Kidney capillary endothelial cell (primary cell): ENCODE data around the gene SMYD5.
A peak's percentile ranks its signal among the peaks of the same experiment; 100 is the strongest.

ENCODE experiments used
- DNase-seq: peaks from one replicate; pipeline ENCODE4 v3.0.0-alpha.2; 2018; ENCODE audit warnings: low spot score

Gene SMYD5

DNA sequence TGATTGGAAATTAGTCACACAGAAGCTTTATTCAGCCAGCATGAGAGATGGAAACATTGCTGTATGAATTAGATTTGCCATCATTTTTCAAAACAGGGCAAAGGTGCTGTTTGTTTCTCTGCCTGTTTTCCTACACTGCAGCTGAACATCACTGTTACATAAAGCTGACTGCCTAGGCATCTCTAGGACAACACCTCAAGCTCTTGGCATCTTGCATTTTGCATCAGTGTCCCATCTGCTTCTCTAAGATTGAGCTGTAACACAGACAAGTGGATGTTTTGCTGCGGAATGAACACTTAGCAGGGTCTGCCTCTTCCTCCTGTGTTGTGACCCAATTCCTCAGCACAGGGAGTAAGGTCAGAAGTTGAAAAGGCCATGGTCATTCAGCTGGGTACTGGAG, 24.9 kb downstream of the SMYD5 start:
- DNase-seq, result no peak

DNA sequence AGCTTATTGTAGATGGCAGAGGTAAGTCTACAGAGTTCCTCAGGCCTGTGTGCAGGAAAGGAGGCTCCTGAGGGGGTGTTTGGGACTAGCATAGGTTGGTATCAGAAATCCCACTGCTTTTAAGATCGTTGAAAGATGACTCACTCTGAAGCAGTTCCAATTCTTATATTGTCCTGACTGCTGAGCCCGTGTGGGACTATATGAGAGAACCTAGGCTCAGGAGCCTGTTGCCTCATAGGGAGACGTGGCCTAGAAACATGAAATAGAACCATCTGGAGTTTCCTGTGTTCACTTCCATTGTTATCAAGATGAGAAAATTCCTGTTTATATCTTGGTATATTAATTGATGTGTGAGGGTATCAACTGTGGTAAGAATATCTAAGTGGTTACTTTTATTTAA, 25.7 kb downstream of the SMYD5 start:
- DNase-seq, result peak; percentile 79

DNA sequence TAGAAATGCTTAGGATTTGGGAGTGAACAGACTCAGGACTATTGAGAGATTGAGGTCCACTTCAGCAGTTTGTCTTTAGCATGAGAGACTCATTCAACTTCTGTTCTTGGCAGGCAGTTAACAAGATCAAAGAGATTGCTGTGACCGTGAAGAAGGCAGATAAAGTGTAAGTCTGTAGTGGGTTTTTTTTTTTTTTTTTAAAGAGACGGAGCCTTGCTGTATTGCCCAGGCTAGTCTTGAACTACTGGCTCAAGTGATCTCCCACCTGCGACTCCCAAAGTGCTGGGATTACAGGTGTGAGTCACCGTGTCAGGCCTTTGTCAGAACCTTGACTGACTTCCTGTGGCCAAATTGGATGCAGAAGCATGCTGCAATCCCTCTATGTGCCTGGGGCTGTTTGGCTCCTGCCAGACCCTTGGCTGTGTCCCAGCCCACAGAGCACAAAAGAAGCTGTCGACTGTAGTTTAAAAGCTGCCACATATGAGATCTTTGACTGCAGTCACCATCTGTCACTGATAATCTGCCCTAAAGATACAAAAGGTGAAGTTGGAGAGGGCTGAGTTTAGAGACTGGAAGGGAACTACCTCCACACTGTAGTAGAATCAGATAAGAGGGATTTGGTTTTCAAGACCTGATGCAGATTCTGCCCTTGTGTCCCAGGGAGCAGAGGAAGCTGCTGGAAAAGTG, 30.0 kb downstream of the SMYD5 start:
- DNase-seq, result no peak

DNA sequence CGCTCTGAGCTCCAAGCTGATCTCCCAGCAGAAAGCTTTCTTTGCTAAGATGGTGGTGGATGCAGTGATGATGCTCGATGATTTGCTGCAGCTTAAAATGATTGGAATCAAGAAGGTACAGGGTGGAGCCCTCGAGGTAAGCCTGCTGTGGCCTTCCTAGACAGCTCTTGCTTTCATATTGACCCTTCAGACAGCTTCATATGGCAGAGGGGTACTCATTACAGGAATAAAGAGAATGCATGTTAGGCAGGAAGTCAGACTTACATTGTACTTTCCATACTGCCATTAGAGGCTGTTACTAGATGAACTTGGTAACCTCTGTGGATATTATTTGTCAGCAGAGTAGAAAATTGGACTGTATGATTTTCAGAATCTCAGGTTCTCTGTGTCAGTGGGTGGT, 30.5 kb downstream of the SMYD5 start:
- DNase-seq, result no peak

DNA sequence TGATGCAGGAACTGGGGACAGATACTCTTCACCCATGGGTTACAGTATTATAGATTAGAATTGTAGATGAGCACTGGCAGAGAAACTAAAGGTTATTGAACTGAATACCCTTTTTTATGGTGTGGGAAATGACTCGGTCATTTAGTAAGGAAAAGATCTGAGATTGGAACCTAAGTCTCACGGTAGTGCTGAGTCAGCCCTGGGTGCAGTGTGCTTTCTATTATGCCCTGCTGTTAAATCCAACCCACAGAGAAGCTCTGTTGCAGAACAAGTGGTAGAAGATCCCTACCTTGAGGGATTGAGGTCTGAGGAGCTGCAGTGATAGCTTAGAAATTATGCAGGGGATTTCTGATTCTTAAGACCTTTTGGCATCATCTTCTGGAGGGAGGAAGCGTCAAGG, 32.8 kb downstream of the SMYD5 start:
- DNase-seq, result no peak

DNA sequence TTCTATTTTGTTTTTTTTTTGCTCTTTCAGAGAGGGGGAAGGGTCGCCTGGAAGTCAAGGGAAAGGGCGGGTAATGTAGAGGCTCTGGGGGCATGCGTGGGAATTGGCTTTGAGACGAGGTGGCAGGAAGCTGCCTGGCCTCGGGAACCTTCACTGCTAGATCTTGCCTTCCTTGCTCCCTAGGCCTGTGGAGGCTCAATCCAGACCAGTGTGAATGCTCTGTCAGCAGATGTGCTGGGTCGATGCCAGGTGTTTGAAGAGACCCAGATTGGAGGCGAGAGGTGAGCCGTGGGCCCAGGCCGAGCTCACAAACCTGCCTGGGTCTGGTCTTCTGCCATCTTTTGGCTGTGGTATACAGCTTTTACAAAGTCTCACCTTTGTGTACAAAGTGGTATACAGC, 35.6 kb downstream of the SMYD5 start:
- no peak for DNase-seq

DNA sequence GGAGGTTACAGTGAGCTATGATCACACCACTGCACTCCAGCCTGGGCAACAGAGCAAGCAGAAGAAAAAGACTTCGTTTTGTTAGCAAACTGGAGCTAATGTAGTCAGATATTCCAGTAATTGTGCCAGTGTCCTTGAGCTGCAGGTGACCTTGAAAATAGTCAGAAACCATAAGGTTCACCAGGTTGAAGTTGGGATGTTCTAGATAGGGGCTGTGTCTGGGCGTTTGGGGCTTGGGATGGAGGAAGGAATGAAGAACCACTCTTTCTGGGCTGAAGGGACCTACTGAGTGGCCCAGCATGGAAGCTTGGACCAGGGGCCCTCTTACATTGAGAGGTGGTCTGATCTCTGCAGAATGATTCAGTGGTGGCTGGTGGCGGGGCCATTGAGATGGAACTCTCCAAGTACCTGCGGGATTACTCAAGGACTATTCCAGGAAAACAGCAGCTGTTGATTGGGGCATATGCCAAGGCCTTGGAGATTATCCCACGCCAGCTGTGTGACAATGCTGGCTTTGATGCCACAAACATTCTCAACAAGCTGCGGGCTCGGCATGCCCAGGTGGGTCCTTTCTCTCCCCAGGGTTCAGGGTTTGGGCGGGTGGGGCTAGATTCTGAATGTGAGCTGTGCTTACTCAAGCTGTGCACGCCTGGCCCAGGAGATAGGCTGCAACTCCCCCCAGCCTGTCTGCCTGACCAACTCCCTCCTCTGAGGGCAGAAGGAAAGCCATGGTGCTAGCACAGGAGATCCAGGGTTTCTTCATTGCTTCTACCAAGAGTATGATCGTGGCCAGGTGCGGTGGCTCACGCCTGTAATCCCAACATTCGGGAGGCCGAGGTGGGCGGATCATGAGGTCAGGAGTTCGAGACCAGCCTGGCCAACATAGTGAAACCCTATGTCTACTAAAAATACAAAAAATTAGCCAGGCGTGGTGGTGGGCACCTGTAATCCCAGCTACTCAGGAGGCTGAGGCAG, 37.1 kb downstream of the SMYD5 start:
- no peak for DNase-seq

DNA sequence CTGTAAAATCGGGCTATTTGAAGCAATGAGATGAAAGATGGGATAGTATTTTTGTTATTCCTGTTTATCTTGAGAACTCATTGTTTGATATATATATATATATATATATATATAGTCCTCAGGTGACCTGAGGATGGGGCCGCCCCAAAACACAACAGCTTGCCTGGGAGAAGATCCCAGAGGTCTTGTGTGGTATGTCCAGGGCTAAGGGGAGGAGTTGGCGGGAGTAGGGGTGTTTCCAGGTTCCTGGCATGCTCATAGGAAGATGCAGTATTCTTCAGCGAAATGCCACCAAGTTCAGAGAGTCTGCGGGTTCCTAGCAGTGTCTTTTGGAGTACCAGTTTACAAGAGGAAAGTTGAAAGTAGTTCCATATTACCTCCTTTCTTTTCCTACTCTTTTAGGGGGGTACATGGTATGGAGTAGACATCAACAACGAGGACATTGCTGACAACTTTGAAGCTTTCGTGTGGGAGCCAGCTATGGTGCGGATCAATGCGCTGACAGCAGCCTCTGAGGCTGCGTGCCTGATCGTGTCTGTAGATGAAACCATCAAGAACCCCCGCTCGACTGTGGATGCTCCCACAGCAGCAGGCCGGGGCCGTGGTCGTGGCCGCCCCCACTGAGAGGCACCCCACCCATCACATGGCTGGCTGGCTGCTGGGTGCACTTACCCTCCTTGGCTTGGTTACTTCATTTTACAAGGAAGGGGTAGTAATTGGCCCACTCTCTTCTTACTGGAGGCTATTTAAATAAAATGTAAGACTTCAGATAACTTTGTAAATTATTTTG, 38.4 kb downstream of the SMYD5 start:
- no peak for DNase-seq

DNA sequence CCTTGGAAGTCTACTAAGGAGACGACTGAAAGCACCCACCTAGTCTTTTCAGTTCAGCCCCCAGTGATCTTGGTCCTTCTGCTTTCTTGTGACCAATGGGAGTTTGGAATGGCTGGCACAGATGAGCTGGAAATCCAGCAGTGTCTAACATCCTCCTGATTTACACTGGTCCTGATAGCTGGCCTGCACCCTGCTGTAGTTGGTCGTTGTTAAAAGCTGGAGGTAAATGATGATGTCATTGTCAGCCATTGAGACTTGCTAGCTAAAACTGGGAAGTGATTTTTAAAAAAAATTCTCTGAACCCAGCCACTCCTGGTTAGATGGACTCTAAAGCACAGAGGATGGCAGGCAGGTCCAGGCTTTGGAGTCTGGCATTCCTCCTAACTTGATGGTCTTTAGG, 39.4 kb downstream of the SMYD5 start:
- no peak for DNase-seq

DNA sequence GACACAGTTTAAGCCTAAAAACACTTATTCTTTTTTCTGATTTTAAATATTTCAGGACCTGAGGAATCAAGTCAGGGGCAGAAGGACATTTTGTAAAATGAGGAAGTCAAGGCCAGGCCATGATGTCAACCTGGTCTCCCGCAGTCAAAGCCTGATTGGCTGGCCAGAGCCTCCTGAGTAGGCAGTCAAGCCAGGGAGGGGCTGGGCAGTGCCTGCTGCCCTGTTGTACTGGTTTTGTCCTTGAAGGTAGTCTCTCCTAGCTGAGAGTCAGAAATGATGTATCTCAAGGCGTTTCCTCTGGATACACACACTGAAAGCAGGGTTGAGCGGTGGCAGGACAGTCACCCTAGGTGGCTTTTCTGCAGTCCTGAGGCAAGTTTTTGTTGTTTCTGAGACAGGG, 39.9 kb downstream of the SMYD5 start:
- no peak for DNase-seq

DNA sequence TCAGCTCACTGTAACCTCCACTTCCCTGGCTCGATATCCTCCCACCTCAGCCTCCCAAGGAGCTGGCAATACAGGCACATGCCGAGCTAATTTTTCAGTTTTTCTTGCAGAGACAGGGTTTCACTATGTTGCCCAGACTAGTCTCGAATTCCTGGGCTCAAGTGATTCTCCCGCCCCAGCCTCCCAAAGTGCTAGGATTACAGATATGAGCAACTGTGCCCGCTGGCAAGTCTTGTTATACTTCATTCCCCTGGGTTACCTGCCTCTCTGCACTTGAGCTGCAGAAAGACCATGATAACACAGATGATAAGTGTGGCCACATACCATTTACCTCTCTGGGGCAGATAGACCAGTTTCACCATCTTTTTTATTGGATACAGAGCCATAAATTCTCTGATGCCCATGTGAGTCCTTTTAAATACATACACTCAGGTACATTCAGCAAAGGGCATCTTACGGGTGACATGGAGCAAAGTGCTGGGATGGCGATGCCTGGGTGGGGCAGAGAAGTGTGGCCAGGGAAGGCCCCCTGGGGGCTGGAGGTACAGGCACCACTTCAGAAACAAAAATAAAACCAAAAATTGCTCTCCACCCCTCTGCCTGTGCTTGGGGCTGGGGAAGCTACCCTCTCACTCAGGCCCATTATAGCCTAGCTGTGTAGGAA, 40.4 kb downstream of the SMYD5 start:
- no peak for DNase-seq

DNA sequence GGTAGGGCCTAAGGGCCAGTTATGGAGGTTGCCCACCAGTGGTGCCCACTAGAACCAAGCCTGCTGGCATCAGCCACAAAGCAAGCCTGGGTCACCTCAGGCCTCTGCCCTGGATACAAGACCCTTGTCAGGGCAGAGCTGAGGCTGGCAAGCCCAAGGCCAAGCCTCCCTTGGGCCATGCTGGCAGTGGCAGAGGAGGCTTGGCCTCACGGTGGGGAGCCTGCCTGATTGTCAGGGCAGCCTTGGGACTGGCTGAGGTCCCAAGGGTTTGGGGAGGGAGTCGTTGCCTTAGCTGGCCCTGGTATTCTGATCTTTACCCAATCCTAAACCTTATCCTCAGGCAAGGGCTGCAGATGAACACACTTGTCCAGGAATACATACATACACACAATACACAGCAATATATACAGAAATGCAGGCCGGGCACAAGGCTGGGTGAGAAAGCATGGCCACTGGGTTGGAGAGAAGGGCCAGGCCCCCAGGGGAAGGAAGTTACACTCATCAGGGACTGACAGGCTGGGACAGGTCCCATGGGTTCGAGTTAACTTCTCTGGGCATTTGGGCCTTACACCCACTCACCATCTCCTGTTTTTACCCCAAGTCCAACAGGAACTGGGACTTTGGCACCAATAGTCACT, 41.1 kb downstream of the SMYD5 start:
- no peak for DNase-seq

DNA sequence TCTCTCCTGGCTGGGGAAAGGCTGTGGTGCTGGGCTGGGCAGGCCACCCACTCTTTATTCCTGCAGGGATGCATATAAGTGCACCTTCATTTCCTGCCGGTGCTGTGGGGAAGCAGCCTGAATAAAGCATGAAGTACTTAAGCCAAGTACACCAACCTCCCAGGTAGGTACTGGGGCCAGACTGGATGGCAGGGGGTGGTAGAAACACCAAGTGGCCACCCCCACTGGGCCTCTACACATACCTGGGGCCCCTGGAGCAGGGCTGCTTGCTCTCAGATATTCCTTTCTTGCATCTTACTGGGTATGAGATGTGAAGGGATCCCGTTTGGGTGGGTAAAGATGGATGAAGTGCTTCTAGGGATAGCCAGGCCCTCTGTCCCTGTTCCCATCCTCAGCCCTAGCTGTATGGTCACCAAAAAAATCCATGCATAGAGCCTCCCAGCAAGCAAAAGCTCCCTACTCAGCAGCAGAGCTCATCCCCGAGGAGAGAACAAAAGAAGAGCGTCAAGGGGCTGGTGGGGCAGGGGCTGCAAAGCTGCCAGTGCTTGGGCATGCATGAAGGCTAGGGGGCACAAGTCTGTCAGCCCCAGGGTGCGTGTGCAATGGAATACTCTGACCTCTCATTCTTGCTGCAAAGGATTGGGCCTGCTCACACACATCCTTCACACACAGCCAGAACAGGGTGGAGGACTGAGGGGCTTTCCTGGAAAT, 42.0 kb downstream of the SMYD5 start:
- no peak for DNase-seq

DNA sequence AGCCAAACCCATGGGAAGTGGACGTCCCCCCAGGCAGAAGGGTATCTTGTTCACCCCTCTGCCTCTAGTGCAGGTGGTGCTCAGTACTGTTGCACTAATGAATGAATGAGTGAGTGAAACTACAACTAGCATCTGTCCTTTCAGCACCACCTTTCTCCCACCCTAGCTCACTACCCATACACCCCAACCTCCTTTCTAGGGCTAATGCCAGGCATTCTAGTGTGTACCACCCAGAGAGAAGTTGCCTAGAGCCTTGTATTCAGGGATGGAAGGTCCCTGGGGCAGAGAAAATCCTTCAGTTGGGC, 42.5 kb downstream of the SMYD5 start:
- DNase-seq, result no peak

DNA sequence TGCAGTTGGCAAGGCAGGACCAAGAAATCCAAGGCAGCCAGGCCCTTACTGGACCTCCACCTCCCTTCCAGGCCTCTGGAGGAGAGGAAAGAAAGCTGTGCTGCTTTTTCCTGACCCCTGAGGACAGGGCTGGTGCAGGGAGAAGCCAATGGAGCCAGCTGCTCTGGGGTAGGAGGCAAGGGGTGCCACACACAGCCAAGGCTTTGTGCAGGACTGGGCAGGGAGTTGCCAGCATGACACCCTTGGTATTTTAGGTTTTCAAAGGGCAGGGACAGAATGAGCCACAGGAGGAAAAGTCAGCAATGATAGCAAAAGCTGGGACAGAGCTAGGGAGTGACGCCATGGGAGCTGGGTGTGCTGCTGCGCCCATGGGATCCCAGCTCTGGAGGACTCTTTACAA, 43.0 kb downstream of the SMYD5 start:
- DNase-seq, result no peak

DNA sequence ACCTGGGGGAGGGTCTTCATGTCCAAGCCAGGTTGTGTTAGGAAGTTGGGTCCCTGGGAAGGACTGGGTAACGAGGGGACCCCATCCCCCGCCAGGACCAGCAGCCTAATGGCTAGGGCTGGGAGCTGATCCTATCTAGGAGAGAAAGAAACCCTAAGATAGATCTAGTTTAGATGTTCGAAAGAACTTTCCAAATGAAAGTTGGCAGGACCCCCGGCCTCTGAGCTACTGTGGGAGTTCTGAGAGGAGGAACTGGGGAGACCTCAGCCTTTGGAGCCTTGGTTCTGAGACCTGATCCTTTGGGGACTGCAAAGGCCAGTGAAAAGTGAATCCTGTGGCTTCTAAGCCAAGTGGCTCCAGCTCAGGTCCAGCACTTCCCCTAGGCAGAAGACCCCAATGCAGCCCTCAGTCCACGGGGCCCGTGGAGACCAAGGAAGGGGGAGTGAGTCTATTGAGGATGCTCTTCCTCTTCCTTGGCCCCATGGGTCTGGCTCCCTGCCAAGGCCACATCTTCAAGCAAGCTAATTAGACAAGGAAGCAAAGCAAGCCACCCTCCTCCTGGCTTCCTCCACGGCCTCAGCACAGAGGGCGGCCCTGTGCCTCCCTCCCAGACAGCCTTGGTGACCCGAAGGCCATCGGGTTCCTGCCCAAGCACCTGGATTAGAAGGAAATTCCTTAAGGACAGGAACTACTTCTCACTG, 43.5 kb downstream of the SMYD5 start:
- no peak for DNase-seq

DNA sequence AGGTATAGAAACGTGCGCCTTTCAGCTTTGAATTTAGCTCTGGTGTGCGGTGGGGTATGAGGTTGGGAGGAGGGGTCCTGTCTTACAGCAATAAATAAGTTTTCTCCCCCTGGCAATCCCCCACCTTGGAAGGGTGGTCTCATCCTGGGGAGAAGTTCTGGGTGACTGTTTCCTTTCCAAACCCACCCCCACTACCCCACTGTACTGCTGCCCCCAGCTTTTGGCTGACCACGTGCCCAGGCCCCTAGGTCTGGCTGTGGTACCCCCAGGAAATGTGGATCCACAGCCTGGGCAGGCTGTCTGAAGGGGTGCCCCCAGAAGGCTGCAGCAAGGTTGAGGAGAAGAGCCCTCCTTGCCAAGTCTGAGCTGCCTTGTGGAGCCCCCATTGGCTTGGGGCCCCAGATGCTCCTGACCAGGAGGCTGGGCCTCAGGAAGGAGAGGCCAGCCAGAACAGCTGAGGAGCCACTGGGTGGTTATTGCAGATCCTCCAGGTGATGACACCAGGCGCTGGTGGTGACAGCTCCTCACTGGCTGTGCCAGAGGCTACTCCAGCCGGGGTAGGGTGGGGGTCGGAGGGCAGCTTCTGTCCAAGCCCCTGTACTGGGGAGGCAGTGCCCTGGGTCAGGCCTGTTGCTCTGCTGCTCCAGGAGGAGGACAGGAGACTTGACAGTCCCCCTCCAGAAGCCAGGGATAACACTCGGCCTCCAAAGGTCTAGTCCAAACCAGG, 44.3 kb downstream of the SMYD5 start:
- DNase-seq, result no peak

DNA sequence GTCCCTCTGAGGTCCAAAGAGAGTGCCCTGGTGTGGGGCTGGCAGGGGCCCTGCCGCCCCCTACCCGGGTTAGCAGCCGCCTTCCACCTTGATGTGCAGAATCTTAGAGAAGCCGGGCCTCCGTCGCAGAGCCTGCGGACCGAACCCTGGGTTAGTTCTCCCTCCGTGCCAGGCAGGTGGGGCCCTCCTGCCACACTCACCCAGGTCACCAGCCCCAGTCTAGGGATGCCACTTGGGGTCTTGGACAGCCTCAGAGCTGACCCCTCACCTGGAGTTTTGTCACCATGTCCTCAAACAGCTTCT, 44.8 kb downstream of the SMYD5 start:
- DNase-seq, result no peak

DNA sequence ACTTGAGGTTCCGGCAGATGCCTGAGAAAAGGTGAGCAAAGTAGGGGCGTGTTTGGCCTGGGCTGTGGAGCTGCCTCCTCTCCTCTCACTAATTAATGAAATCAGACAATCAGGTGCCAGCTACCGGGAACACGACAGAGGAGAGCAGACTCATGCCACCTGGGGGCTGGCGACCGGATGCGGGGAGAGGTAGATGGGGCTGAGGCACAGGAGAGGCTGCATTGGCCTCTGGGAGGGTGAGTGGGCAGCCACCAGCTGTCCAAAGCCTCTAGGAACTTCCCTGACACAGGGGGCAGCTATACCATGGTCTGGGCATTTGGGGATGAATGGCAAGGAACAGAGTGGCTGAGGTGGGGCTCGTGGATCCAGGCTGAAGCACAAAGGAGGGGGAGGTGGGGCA, 45.2 kb downstream of the SMYD5 start:
- no peak for DNase-seq

DNA sequence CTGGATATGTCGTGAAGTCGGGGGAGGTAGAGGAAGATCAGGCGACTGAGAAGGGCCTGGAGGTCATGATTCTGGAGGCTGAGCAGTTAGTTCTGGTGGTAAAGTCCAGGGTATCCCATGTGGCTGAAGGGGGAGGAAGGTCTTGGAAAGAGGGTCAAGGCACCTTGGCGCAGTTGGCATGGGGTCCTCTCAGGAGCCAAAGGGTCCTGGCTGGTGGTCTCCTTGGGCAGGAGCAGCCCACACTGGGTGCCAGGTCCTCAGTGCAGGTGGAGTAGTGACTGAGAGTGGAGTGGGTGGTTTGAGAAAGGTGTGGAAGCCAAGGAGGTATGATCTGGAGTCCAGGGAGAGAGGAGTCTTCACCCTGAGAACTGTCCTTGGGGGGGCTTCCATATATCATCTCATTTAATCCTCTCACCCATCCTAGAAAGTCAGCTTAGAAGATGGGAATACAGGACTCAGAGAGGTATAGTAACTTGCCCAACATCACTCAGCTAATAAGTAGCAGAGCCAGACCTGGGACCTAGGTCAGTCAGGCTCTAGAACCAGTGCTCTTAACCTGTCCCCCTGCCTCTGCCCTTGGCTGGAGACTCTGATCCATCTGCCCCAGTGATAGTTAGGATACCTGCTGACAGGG, 45.8 kb downstream of the SMYD5 start:
- no peak for DNase-seq
